NCI-H2227 (cell line): ENCODE data around the gene CSRNP3.

Source experiments
- DNase-seq: peaks from one replicate; lab custom pipeline; 2025; ENCODE audit not compliant: unreplicated experiment; lab: John Stamatoyannopoulos, UW

Gene CSRNP3, protein sequence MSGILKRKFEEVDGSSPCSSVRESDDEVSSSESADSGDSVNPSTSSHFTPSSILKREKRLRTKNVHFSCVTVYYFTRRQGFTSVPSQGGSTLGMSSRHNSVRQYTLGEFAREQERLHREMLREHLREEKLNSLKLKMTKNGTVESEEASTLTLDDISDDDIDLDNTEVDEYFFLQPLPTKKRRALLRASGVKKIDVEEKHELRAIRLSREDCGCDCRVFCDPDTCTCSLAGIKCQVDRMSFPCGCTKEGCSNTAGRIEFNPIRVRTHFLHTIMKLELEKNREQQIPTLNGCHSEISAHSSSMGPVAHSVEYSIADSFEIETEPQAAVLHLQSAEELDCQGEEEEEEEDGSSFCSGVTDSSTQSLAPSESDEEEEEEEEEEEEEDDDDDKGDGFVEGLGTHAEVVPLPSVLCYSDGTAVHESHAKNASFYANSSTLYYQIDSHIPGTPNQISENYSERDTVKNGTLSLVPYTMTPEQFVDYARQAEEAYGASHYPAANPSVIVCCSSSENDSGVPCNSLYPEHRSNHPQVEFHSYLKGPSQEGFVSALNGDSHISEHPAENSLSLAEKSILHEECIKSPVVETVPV

DNA sequence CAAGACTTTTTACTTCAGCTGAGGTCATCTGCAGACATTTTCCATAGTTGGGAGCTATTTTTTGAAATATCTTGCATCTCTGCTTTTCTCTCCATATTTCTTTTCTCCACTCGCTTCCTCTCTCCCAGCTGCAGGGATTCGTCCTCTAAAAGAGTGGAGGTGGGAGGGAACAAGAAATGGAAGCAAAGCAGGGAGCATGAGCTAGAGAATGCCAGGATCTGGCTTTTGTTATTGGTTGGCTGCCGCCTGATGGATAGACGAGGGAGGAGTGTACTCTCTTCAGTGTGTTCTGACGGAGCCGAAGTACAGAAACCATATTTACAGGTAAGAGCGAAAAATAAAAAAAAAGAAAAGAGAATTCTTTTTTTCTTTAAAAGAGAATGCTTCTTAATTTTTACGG is at the start of gene CSRNP3:
Gene CSRNP3 (plus strand): TSS at position 282 of the 400 bp plus-strand sequence. CDS start 125,368 bp downstream, outside the sequence.
- DNase-seq = peak; percentile 96

DNA sequence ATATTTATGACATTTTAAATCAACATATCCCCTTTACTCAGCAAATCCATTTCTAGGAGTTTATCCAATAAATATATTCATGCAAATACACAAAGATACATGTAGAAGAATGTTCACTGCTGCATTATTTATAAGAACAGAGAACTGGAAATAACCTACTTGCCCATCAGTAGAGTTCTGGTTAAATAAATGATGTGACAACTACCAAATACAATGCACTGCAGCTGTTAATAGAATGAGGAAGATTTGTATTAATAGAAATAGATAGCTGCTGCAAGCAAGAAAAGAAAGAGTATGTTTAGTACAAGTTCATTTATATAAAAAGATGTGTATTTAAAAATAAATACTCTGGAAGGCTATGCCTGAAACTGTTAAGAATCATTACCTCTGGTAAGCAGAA is 49.3 kb upstream of the CSRNP3 start:
- no peak for DNase-seq

DNA sequence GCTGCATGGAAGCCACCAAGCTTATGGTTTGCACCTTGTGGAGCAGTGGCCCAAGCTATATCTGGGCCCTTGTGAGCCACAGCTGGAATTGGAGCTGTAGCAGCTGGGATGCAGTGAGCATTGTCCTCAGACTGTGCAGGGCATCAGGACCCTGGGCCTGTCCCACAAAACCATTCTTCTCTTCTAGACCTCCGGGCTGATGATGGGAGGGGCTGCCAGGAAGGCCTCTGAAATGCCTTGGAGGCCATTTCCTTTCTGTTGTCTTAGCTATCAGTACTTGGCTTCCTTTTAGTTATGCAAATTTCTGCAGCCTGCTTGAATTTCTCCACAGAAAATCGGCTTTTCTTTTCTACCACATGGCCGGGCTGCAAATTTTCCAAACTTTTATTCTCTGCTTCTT is 46.4 kb upstream of the CSRNP3 start:
- DNase-seq = no peak

DNA sequence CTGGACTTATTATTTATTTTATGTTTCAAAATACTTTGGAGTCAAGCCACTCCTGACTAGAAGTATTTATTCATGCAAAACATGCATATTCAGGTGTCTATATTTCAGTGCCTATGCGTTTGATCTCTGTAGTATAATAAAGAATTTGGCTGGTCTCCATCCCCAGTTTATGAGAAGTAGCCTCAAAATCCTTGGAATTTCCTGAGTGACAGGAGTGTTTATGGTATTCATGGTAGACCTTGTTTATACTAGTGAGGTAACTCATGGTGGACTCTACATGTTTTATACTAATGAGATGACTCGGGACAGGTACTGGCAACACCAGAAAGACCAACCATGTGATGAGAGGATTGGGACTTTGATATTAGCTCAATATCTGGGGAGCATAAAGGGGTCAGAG is 43.9 kb upstream of the CSRNP3 start:
- no peak for DNase-seq

DNA sequence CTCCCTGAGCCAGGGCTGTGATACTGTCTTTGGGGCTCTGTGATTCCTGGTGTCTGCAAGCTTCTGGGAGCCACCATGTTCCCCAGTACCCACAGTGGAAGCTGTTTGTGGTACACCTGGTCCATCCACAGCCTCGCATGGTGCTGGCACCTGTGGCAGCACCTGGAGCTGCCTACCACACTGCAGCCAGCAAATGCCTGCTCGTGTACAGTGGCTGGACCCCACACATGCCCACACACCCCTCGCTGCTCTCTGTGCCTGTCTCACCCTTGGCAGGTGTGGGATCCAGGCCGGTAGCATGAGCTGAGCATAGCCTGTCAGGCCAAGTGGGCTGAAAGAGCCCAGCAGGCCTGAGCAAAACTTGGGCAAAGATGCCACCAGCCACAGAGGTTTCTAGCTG is 41.8 kb upstream of the CSRNP3 start:
- DNase-seq = no peak

DNA sequence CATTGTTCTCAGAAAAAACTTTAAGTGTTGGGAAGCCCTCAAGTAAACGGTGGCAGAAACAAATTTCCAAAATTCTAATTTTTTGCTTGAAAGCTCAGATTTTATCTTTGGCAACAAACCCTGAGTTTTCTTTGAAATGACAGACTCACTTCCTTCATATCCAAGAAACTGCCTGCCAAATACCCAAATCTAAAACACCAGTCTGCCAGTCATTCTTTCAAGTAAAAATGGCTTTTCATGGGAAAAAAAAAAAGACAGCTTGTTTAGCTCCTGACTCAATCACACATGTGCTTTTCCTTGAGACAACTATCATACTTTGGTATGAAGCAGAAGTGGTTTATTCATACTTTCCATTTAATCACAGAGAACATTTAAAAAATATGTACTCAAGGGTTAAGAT is 40.6 kb upstream of the CSRNP3 start:
- DNase-seq = no peak

DNA sequence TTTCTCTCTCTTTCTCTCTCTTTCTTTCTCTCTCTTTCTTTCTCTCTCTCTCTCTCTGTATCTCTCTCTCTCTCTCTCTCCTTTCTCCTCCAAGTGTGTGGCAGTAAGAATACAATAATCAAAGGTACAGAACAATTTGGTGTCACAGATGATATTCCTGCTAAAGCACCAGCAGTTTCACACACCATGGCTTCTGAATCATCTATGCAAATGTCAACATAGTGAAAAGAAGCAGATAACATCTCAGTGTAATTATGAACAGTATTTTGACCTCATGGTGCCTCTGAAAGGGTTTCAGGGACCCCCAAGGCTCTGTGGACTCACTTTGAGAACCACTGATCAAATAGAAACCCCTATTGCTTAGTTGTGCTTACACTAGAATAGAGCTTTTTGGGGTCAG is 38.5 kb upstream of the CSRNP3 start:
- DNase-seq = no peak

DNA sequence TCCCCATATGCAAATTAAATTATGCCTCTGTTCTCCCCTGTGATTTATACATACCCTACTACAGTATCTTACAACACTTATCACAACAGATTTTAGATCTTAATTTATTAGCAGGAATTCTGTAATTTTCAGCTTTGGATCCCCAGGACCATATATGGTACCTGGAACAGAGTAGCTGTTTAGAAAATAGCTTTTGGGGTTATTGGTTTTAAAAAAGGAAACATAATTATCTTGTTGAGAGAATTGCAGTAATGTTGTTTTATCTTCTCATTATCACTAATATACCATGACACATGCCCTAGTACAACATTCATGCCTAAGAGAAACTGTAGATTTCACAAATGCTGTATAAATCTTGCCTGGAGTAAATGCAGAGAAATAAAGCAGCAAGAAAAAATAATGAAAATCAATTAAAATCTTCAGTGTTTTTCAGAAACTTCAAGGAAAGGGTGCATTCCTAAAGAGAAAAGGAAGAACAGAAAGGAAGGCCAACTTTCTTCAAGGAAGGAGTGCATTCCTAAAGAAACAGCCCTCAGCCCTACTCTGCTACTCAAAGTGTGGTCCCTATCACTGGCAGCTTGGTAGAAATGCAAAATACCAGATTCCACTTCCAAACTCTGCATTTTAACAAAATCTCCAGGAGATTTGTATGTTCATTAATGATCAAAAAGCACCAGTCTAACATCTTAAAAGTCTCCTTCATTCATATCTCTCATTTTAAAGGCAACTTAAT is 37.1 kb upstream of the CSRNP3 start:
- no peak for DNase-seq

DNA sequence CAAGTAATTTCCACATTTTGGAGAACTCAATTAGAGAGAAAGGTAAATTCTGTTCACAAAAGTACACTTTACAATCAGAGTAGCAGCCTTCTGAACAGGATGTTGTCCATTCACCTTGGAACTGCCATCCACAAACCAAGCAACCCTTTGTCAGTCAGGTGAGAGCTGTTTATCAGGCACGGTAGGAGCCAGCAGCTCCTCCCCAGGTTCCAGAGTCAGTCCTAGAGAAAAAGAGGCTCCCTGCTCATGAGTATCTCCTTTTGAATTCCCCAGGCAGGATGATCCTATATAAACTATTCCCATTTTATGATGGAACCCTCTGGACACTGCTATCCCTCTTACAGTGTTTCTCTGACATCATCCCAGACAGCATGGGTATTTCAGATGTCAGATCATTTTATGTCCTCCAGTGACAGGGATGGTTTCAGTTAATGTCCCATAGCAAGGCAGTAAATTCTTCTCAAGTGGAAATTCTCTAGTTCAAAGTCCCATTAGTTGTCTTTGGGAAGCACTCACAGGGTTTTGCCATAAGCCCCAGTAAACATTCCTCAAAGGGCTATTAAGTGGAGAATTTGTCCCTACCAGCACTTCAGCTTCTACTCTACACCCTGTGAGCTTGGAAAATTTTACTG is 34.5 kb upstream of the CSRNP3 start:
- no peak for DNase-seq

DNA sequence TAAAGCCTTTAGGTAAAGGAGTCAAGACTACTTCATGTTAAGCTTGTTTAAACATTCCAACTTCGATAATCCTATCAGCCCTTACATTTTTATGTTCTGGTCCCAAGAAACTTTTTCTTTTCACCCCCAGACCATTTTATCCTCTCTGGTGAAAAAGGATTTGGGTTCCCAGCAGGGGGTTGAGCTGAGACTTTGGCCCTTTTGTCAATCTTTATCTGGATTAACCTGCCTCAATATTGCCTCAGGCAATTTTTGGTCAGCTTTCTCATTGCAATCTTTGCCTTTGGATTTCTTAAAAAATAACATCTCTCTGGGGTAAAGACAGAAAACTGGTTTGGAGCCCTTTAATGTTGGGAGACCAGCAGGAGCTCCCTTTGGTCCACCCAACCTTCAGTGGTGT is 33.9 kb upstream of the CSRNP3 start:
- DNase-seq = no peak

DNA sequence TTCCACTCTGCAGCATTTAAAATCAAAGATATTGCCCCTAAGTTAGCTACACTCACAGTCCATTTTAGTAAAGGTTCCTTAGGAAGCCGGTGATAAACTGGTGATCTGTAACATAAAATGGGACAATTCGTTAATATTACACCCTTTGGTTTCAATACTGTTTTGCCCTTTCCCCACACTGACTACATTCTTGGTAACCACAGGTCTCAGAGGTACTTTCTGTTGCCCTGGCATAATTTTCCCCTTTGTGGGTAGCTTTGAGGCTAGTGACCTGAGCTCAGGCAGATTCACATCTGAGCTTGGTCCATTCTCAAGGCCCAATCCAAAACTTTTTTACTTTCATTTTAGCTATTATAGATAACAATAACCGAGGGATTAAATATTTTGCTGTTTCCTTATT is 32.9 kb upstream of the CSRNP3 start:
- no peak for DNase-seq

DNA sequence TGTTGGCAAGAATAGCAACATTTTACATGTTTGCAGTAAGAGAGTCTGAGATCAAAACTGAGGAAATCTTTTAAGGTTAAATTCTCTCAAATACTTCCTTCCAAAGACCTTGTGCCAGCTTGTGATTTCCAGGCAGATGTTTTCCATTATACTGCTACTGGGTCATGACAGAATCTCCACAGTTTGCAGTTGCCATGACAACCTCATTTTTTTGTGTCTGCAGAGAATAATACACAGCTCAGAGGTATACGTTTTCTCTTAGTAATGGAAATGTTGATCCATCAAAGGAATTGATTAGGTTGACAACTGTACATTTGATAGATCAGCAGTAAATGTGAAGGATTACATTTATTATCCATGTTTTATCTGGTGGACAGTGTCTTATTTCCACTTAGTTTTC is 29.1 kb upstream of the CSRNP3 start:
- peak; percentile 93 for DNase-seq

DNA sequence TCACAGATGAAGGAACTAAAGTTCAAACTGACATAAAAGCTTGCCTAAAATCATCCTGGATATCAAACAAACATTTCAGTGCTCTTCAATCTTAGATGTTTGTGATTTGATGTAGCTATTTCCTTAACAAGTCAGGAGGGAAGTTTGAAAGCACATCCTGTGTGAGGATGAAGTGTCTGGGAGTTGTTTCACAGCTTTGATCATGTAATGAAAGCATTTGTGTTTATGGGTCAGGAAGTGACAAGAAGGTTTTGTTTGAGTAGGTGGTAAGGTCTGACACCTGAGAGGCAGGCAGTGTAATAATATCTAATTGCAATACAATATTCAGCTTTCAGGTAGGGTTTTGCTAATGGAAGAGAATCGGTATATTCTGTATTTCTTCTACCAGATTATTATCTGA is 26.0 kb upstream of the CSRNP3 start:
- no peak for DNase-seq

DNA sequence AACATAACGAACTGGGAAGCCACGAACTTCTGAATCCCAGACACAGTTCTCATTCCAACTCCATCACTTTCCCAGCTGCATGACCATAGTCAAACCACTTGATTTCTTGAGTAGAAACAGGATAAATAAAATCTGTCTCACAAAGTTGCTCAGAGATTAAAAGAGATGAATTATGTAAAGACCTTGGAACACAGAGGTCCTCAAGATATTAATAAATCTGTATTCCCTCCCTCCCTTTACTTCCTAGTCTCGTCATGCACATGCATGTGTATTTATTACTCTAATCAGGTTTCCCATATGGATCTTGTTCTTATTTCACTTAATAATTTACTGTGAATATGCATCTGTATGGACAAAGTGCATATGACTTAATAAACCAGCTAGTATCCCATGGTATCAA is 21.1 kb upstream of the CSRNP3 start:
- no peak for DNase-seq

DNA sequence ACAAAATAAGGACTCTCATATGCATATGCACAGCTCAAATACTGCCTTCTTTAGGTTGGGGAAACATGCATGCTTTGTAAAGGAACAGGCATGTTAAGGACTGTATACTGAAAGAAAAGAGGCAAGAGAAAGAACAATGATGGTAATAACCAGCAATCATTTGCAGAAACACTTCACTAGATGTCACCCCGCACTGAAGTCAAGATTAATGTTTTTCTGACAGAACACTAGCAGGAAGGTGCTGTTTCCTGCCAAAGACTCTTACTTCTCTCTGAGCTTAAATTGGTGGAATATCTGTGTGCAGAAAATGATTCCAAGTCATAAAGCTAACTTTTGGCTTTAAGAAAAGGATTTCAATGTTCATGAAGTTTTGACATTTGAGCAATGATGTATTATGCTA is 19.3 kb upstream of the CSRNP3 start:
- DNase-seq = peak; percentile 72

DNA sequence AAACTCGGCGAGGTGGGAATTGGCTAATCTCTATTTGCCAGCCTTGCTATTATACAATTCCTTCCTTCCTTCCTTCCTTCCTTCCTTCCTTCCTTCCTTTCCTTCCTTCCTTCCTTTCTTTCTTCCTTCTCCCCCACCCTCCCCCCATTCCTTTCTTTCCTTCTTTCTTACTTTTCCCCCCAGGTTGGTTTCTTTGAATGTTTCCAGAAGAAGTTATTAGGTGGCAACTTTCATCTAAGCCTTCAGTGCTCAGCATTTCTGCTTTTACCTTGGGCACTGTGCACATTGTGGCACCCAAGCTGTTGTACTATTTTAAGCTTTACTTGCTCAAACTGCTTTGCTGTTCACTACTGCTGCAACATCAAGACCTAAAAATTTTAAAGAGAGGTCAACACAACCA is 17.2 kb upstream of the CSRNP3 start:
- no peak for DNase-seq

DNA sequence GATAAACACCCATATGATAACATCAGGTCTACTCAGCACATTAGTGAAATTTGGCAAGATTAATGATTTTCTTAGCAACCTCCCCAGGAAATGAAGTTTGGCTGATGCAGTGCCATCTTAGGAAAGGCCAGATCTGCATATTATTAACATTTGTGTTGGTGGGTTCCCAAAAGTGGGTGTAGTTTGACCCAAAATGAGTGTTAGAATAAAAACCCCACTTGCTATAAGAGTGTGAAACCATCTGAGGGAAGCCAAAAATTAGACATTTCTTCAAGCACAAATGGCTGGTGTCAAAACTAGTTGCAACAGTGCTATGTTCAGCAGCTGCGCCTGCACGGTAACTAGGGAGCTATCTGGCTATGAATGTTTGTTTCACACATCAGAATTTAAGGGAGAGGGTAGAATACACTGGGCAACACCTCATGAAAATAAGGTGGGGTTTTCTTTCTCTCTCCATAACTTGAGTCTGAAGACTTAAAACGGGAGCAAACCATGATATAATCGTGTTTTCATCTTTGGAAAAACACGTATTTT is 15.9 kb upstream of the CSRNP3 start:
- no peak for DNase-seq

DNA sequence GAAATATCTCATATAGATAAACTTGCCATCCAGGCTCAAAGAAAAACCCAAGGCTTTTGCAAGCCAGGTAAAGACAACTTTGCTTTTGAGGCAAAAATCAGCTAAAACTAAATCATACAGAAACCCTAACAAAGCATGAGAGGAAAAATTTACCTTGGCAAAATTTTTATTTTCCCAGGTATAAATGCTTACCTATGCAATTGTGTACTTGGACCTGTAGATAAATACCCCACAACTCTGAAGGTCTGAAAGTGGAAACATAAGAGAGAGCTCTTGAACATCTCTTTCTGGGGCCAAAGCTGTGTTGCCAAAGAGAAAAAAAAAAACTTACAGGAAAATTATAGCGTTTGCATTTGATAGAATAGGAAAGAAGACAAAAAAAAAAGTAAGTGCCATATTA is 14.6 kb upstream of the CSRNP3 start:
- no peak for DNase-seq

DNA sequence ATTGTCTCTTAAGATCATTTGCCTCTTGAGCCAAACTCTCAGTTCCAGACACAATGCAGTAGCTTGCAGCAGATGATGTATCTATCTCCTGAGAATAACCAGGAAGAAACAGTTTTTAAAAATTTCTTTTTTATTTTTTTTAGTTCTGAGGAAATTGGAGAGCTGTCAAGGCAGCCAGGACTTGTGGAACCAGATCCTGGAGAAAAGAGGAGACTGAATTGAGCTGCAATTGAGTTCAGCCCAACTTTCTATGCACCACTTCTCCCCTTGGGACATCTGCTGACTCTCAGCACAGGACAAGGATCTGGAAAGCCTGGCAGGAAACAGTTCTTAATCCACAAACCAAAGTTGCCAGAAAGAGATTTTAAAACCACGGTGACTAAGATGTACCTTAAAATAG is 13.5 kb upstream of the CSRNP3 start:
- no peak for DNase-seq

DNA sequence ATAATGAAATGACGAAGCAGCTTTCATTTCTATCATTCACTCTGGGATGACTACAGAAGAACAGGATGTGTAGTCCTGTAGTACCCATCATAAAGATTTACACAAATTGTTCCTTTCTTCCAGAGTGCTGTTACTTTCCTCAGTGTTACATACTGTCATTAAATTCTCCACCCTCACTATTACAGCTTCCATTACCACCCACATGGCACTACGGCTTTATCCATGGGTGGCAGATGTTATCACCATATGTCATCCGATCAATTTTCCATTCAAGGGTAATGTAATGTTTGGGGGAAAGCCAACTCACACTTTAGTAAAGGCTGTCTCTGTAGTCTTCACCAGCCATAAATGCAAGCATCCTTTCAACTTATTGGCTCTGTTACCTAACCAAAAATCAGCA is 7.1 kb upstream of the CSRNP3 start:
- peak; percentile 89 for DNase-seq

DNA sequence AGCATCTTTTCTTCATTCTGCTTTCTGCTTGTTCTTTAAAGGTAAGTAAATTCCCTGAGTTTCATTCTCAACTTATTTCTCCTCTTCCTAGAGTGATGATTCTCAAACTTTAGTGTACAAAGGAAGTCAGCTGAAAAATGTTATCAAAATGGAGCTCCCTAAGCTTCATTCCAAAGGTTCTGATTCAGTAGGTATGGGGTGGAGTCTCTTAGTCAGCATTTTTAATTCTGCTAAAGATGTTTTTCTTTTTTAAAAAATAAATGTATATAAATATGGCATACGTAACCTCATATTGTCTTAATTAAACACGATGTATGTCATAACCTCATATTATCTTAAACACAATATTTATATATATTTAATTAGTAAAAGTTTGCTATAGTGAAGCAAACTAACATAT is 3.1 kb upstream of the CSRNP3 start:
- DNase-seq = no peak
